Skeletal muscle cell (primary cell): ENCODE results near the gene EFNA2.
"Not testable (repeated sequence)": the region's sequence is repeated elsewhere in the genome, so short reads cannot be mapped to it uniquely, and the experiment has no call there.

Source experiments
- DNase-seq: peaks from one replicate; pipeline ENCODE4 v3.0.0-alpha.2; 2010; ENCODE audit warnings: low read depth
- H3K4me3 ChIP-seq: 2 replicates; pipeline ENCODE4 v1.5.1; 2011; ENCODE audit warnings: low read depth, mild to moderate bottlenecking, control low read depth, low read length, moderate library complexity

EFNA2 gene

DNA sequence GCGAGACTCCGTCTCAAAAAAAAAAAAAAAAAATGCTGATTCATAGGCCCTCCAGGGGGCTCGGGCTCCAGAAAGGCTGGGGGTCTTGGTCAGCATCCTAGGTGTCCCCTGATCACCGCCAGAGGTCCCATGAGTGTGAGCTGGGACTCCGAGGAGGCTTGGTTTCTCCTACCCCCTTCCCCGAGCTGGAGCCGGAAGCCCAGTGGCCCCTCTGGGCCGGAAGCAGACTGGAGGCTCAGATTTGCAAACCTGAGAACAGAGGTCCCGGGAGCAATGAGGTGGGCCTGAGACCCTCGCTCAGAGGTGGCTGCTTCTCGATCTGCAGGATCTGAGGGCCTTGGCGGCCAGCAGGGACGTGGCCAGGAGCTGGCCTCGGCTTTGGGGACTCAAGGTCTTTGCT lies 41.5 kb downstream of the EFNA2 start:
- no peak for DNase-seq
- H3K4me3 ChIP-seq, result no peak overlapping the region

DNA sequence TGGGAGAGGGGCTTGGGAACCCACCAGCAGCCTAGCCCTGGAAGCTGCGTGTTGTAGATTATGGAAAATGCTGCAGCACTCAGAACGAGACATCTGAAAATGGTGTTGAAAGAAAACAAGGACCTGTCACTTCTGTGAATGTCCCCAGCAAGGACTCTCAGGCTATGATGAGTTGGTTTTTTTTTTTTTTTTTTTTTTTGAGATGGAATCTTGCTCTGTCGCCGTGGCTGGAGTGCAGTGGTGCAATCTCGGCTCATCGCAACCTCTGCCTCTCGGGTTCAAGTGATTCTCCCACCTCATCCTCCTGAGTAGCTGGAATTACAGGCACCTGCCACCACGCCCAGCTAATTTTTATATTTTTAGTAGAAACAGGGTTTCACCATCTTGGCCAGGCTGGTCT lies 46.5 kb downstream of the EFNA2 start:
- DNase-seq, H3K4me3 ChIP-seq: not testable (repeated sequence)

DNA sequence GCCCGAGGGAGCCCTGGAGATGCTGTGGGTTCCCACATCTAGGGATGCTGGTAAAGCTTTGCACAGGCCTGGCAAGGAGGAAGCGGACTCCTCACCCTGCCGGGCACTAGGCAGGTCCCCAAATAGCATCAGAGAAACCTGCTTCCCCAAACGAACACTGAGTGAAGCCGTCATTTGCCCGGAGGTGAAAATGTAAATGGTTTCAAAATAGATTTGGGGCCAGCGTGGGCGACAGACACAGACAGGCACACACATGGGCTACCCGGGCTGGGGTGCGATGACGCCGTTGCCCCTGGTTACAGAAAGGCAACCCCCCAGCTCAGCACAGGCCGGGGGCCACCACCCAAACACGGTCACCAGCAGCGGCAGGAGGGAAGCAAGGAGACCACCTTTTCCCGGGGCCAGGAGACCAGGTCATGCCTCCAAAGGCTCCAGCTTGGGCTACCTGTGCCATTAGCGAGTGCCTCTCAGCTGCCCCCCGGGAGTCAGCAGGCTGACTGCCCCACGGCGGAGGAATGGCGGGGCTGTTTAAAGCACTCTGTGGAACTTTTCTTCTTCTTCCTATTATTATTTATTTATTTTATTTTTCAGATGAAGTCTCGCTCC lies 50.5 kb downstream of the EFNA2 start:
- no peak for DNase-seq
- no peak overlapping the region for H3K4me3 ChIP-seq

DNA sequence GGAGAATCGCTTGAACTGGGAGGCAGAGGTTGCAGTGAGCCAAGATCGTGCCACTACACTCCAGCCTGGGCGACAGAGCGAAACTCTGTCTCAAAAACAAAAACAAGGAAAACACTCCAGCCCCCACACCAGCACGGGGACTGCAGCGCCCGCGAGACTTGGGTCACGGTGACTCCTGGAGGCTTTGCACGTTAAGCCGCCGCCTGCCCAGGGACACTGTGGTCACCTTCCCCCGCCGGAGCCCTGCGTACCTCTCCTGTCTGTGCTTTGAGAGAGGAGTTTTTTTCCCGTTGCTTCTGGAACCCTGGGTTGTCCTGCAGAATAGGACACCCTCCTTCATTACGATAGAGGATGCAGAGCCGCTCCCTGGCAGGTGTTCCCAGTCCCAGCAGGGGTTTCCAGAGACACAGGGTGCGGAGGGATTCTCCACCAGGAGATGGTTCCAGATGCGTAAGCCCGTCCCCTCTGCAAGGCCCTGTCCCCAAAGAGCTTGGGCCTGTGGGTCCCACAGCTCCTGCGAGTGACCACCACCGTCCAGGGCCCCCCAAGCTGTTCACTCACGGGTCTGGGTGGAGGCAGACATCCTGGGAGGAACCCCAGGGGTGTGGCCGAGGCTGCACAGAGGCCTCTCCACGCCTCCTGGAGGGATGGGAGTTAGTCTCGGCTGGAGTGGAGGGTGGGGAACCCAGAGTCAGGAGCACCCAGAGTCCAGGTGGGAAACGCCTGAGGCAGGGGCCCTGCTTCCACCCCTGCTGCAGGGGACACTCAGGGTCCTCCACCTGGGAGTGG lies 55.2 kb downstream of the EFNA2 start:
- no peak overlapping the region for H3K4me3 ChIP-seq
- DNase-seq, result no peak

DNA sequence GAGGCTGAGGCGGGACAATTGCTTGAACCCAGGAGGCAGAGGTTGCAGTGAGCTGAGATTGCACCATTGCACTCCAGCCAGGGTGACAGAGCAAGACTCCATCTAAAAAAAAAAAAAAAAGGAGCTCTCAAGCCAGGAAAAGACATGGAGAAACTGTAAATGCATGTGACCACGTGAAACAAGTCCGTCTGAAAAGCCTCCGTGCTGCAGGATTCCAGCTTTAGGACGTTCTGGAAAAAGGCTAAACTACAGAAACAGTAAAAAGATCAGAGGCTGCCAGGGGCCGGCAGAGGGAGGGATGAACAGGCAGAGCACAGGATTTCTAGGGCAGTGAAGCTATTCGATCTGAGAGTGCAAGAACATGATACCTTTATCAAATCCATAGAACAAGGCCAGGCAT lies 57.4 kb downstream of the EFNA2 start:
- no peak overlapping the region for H3K4me3 ChIP-seq
- no peak for DNase-seq

DNA sequence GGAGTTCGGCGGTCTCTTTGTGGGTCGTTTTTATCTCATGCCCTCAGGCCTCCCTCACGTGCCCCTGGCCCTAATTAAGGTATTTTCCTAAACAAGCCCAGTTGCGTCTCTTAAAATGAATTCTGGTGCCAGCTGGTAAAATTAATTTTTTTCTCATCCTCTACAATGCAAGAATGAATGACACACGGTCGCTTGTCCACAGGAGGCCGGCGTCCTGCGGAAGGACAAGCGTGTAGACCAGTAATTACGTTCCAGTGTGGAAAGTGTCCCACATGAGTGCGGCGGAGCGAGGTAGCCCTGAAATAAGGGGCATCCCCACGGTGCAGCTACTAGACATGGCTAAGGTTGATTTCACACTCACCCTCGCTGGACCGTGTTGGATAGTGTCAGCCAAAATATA lies 63.5 kb downstream of the EFNA2 start:
- H3K4me3 ChIP-seq, result no peak overlapping the region
- DNase-seq, result no peak

DNA sequence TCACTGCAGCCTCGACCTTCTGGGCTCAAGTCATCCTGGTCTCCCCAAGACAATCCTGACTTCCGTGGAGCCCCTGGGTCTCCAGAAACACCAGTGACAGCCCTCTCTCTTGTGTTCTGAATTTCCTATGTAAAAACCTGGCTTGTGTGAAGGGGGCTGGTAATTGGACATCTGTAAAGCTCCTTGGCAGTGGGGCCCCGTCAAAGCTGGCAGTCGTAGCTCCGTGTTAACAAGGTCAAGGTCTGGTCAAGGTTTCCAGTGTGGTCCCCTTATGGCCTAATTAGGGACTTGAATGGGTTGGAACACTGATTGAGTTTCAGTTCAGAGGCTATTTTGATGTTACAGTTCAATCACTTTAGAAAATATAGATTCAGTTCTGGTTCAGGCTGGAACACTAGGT lies 65.2 kb downstream of the EFNA2 start:
- H3K4me3 ChIP-seq, result no peak overlapping the region

More for the DNA sequence above, 65.2 kb downstream of the EFNA2 start:
- no peak for DNase-seq
